IgD-negative memory B cell (primary cell): ENCODE measurements around the gene RBMS3. TPM values are rescaled to one million over a fixed set of nuclear protein-coding genes. Genes with fewer than 3 reads are reported as not detected.

Experiments
- H3K27ac Mint-ChIP-seq, 3 donors: one replicate each; pipeline ENCODE4 v1.8.0; 2020 to 2022; ENCODE audit warnings: mild to moderate bottlenecking in 3 of 3, mixed read lengths in 3 of 3, moderate library complexity in 1 of 3
- H3K27me3 Mint-ChIP-seq: one replicate; pipeline ENCODE4 v1.8.0; 2021; ENCODE audit warnings: mixed read lengths
- H3K36me3 Mint-ChIP-seq: one replicate; pipeline ENCODE4 v1.8.0; 2020; ENCODE audit warnings: mild to moderate bottlenecking, mixed read lengths
- H3K4me1 Mint-ChIP-seq, 3 donors: one replicate each; pipeline ENCODE4 v1.8.0; 2020 to 2022; ENCODE audit warnings: mixed read lengths in 3 of 3, mild to moderate bottlenecking in 1 of 3
- H3K4me3 Mint-ChIP-seq, 4 donors: one replicate each; pipeline ENCODE4 v1.8.0; 2020 to 2022; ENCODE audit warnings: mild to moderate bottlenecking in 4 of 4, mixed read lengths in 4 of 4, moderate library complexity in 3 of 4
- H3K9me3 Mint-ChIP-seq, 3 donors: one replicate each; pipeline ENCODE4 v1.8.0; 2020 to 2021; ENCODE audit warnings: mixed read lengths in 3 of 3, mild to moderate bottlenecking in 1 of 3
- polyA plus RNA-seq: library from polyadenylated mRNA; unstranded; fragments of 300-500 nt; fragmentation: Illumina TruSeq; gene quantifications from one replicate; pipeline ENCODE4 v1.2.3, GENCODE V29; 2021

Gene RBMS3
- polyA plus RNA-seq, 1 donor from 2014 or later = not detected

GRCh38 chr3:29486917-29487316 lies 206.0 kb downstream of the RBMS3 start:
- H3K9me3 Mint-ChIP-seq = peaks cover 2 to 4% (median 4%) of the 10 kb centered on the region in 3 donors
- H3K27me3 Mint-ChIP-seq = no peaks in the 10 kb centered on the region

DNA sequence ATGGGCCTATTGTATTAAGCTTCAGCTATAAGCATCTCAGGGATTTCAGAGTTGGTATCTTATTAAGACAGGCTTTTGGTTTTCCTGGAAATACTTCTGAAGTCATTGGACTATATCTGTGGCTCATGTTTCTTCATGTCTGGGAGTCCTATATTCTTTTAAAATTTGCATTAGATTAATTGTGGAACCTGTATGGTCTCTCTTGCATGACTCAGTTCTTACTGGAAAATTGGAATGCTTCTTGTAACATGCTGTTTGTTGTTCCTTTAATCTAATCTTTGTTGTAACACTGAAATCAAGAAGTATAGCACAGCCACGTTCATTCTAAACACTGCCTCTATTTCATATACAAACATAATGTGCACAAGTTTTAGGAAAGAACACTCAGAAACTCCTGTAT lies 208.1 kb downstream of the RBMS3 start:
- Mint-ChIP-seq H3K4me3 (no peak overlapping the region), H3K36me3 (peaks cover 2% of the 10 kb centered on the region), H3K4me1 (peaks cover 0 to 2% (median 0%) of the 10 kb centered on the region in 3 donors), H3K27ac (no peak overlapping the region), H3K27me3 (no peaks in the 10 kb centered on the region), H3K9me3 (peaks cover 2 to 10% (median 4%) of the 10 kb centered on the region in 3 donors)

More at GRCh38 chr3:29486917-29487316, 206.0 kb downstream of the RBMS3 start:
- Mint-ChIP-seq H3K4me1 (peaks cover 0 to 2% (median 0%) of the 10 kb centered on the region in 3 donors), H3K4me3 (no peak overlapping the region), H3K27ac (no peak overlapping the region), H3K36me3 (peaks cover 2% of the 10 kb centered on the region)

DNA sequence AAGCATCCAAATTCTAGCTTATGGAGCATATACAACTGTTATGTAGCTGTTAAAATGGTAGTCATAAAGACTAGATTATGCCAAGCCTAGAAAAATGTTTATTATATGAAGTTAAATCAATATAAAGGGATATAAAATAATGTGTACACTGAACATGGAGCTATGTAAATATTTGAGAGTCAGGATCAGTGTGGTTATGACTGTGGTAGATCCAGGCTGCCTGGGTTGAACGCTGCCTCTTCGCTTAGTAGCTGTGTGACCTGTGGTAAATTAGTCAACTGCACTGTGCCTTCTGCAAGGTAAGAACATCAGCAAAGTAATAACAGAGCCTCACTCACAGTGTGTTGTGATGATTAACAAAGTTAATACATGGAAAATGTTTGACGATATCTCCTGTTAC lies 212.2 kb downstream of the RBMS3 start:
- H3K36me3 Mint-ChIP-seq = peaks cover 2% of the 10 kb centered on the region
- H3K4me1 Mint-ChIP-seq = peaks cover 0 to 2% (median 0%) of the 10 kb centered on the region in 3 donors
- H3K27ac Mint-ChIP-seq = no peak overlapping the region
- H3K27me3 Mint-ChIP-seq = no peaks in the 10 kb centered on the region
- H3K9me3 Mint-ChIP-seq = peaks cover 4 to 10% (median 5%) of the 10 kb centered on the region in 3 donors
- H3K4me3 Mint-ChIP-seq = no peak overlapping the region

DNA sequence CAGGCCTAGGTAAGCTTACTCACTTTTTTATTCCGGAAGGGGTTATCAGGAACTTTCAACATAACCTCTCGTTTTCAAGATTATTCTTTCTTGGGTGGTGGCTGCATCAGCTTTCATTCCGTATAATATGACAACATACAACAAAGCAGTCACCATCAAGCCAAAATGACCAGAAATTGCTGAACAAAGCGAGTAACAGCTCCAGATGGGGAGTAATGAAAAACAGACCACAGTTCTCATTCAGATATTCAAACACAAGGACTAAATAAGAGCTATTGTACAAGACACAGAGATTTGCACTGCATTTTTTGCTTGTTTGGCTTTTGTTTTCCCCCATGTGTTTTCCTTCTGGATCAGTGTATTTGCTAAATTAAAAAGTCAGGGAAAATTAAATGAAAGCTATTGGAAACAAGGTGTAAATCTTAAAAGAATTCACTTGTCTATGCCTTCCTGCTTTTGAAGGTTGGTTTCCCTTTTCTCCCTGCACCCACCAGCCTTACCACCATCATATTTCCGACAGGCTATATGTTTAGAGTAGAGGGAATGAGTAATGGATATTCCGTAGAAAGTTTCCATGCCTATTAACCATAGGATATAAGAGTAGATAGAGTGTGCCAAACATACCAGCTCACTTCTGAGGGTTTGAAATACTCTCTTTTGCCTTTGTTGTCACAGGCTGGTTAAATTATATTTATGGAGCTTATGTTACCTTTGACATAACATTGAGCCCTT lies 213.6 kb downstream of the RBMS3 start:
- H3K36me3 Mint-ChIP-seq = peaks cover 2% of the 10 kb centered on the region
- H3K4me3 Mint-ChIP-seq = no peak overlapping the region
- H3K27me3 Mint-ChIP-seq = no peaks in the 10 kb centered on the region
- H3K4me1 Mint-ChIP-seq = peaks cover 0 to 2% (median 0%) of the 10 kb centered on the region in 3 donors
- peaks cover 1 to 10% (median 3%) of the 10 kb centered on the region in 3 donors for H3K9me3 Mint-ChIP-seq
- H3K27ac Mint-ChIP-seq = no peak overlapping the region

DNA sequence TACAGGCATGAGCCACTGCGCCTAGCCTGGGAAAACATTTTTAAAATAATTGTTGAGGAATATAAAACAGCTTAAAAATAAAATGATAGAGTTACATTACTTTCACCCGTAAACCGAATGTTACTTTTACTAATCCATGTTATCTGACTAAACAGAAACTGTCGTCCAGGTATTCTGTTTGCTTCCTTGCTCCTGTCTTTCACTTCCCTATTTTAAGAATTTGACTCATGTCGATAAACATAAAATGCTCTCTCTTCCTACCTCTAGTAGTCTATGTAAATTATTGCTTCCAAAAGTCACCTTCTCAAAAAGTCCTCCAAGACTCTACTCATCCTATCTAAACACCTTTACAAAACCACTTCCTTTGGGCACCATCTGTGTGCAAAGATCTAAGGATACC lies 216.4 kb downstream of the RBMS3 start:
- H3K4me3 Mint-ChIP-seq = no peak overlapping the region
- H3K4me1 Mint-ChIP-seq = no peaks in the 10 kb centered on the region
- no peaks in the 10 kb centered on the region for H3K27me3 Mint-ChIP-seq
- H3K9me3 Mint-ChIP-seq = peaks cover 1 to 7% (median 3%) of the 10 kb centered on the region in 3 donors
- no peaks in the 10 kb centered on the region for H3K36me3 Mint-ChIP-seq
- H3K27ac Mint-ChIP-seq = no peak overlapping the region

DNA sequence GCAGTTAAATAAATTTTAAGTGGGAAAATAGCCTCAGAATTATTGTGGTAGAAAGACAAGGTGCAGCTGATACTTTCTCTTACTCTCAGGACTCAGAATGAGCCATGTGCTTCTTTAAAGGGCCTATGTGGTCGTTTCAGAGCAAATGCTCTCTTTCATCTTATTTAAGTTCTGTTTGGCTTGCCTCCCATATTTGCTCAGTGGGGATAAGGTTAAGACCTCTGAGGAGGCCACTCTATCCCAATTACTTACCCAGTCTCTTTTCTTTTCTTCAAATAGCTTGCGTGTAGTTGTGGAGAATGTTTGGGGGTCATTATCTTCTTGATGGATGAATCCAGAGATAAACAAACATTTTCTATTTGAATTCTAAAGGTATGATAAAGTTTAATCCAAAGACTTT lies 221.9 kb downstream of the RBMS3 start:
- no peaks in the 10 kb centered on the region for H3K36me3 Mint-ChIP-seq
- no peaks in the 10 kb centered on the region for H3K4me1 Mint-ChIP-seq
- no peak overlapping the region for H3K27ac Mint-ChIP-seq
- H3K27me3 Mint-ChIP-seq = no peaks in the 10 kb centered on the region
- peaks cover 2 to 10% (median 5%) of the 10 kb centered on the region in 3 donors for H3K9me3 Mint-ChIP-seq
- H3K4me3 Mint-ChIP-seq = no peak overlapping the region

DNA sequence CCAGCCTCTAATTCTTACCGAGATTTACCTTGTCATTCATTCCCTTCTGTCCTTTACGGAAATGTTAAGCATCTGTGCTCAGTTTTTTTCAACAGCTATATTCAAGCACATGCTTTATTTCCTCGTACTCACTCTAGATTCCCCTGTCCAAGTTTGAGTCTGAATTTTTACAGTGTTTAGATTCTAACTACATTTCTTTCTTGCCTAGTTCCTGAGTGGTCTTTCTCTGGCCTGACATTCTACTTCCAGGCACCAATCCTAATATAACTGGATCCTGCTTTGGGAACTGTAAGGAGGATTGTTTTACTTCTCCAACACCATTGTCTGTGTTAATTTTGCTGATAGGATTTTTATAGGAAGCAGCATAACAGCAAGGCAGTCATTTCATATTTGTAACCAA lies 222.4 kb downstream of the RBMS3 start:
- Mint-ChIP-seq H3K4me3 (no peak overlapping the region), H3K27ac (no peak overlapping the region), H3K4me1 (no peaks in the 10 kb centered on the region)

DNA sequence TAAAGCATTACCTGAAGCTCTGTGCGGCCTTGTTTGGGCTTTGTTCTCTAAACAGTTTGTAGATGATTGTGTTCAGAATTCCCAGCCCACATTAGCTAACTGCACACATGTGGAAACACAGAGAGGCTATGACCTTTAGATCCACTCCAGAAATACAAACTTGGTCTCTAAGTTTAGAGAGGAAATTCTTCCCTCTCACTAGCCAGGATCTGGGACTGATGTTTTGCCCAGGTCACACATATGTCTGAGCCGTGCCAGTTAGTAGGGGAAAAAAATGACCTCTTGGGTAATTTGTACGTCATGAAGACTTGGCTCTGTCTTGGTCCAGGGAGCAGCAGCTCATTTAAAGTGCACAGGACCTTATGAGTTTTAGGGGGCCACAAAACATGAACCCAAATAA lies 223.1 kb downstream of the RBMS3 start:
- Mint-ChIP-seq H3K27me3 (no peaks in the 10 kb centered on the region), H3K4me3 (no peak overlapping the region), H3K27ac (no peak overlapping the region), H3K9me3 (peaks cover 2 to 10% (median 5%) of the 10 kb centered on the region in 3 donors), H3K36me3 (no peaks in the 10 kb centered on the region), H3K4me1 (no peaks in the 10 kb centered on the region)

More for the DNA sequence above, 222.4 kb downstream of the RBMS3 start:
- Mint-ChIP-seq H3K9me3 (peaks cover 2 to 10% (median 5%) of the 10 kb centered on the region in 3 donors), H3K36me3 (no peaks in the 10 kb centered on the region), H3K27me3 (no peaks in the 10 kb centered on the region)

DNA sequence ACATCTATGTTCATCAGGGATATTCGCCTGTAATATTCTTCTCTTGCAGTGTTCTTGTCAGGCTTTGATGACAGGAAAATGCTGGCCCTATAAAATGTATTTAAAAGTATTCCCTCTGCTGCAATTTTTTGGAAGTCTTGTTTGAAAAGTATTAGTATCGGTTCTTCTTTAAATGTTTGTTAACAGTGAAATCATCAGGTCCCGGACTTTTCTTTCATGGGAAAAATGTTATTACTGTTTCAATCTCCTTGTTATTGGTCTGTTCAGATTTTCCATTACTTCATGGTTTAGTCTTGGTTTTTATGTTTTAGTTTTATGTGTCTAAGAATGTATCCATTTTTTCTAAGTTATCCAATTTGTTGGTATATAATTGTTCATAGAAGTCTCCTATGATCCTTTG lies 225.6 kb downstream of the RBMS3 start:
- H3K4me3 Mint-ChIP-seq = no peak overlapping the region
- H3K27ac Mint-ChIP-seq = no peak overlapping the region
- H3K4me1 Mint-ChIP-seq = no peaks in the 10 kb centered on the region
- H3K36me3 Mint-ChIP-seq = no peaks in the 10 kb centered on the region
- peaks cover 2 to 10% (median 5%) of the 10 kb centered on the region in 3 donors for H3K9me3 Mint-ChIP-seq
- no peaks in the 10 kb centered on the region for H3K27me3 Mint-ChIP-seq

- Mint-ChIP-seq H3K4me3 (no peak overlapping the region), H3K36me3 (no peaks in the 10 kb centered on the region), H3K27ac (no peak overlapping the region), H3K27me3 (no peaks in the 10 kb centered on the region), H3K9me3 (peaks cover 0 to 2% (median 0%) of the 10 kb centered on the region in 3 donors), H3K4me1 (peaks cover 0 to 3% (median 0%) of the 10 kb centered on the region in 3 donors)
Observed at GRCh38 chr3:29511701-29512100, 230.8 kb downstream of the RBMS3 start.

GRCh38 chr3:29512641-29513040 lies 231.8 kb downstream of the RBMS3 start:
- Mint-ChIP-seq H3K4me3 (no peak overlapping the region), H3K4me1 (peaks cover 0 to 3% (median 0%) of the 10 kb centered on the region in 3 donors), H3K27ac (no peak overlapping the region), H3K36me3 (no peaks in the 10 kb centered on the region), H3K27me3 (no peaks in the 10 kb centered on the region), H3K9me3 (no peaks in the 10 kb centered on the region)

- no peak overlapping the region for H3K27ac Mint-ChIP-seq
- H3K27me3 Mint-ChIP-seq = no peaks in the 10 kb centered on the region
- no peaks in the 10 kb centered on the region for H3K9me3 Mint-ChIP-seq
- peaks cover 0 to 3% (median 0%) of the 10 kb centered on the region in 3 donors for H3K4me1 Mint-ChIP-seq
- no peaks in the 10 kb centered on the region for H3K36me3 Mint-ChIP-seq
- no peak overlapping the region for H3K4me3 Mint-ChIP-seq
Observed at GRCh38 chr3:29513236-29513635, 232.4 kb downstream of the RBMS3 start.

DNA sequence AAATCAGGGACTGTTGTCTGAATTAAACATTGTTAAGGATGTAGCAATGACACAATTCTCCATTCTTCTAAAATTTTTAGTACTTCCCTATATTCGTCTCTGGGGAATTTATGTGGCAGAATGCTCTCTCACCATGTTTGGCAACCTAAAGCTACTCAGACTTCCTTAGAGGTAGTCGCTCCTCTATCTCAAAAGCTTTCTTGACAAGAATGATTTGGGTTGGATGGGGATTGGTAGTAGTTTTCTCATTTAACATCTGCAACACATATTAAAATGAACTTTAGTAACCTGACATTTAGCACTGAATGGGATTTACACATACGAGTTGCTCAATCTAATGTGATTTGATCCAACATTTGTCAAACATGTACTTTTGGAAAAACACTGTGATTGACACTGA lies 233.3 kb downstream of the RBMS3 start:
- no peaks in the 10 kb centered on the region for H3K27me3 Mint-ChIP-seq
- H3K27ac Mint-ChIP-seq = no peak overlapping the region
- H3K4me1 Mint-ChIP-seq = peaks cover 0 to 3% (median 0%) of the 10 kb centered on the region in 3 donors
- no peak overlapping the region for H3K4me3 Mint-ChIP-seq
- H3K9me3 Mint-ChIP-seq = no peaks in the 10 kb centered on the region
- H3K36me3 Mint-ChIP-seq = no peaks in the 10 kb centered on the region

- no peak overlapping the region for H3K4me3 Mint-ChIP-seq
- H3K27me3 Mint-ChIP-seq = no peaks in the 10 kb centered on the region
- peaks cover 0 to 3% (median 0%) of the 10 kb centered on the region in 3 donors for H3K4me1 Mint-ChIP-seq
- no peaks in the 10 kb centered on the region for H3K36me3 Mint-ChIP-seq
- no peaks in the 10 kb centered on the region for H3K9me3 Mint-ChIP-seq
- H3K27ac Mint-ChIP-seq = no peak overlapping the region
Observed at GRCh38 chr3:29514912-29515311, 234.0 kb downstream of the RBMS3 start.

DNA sequence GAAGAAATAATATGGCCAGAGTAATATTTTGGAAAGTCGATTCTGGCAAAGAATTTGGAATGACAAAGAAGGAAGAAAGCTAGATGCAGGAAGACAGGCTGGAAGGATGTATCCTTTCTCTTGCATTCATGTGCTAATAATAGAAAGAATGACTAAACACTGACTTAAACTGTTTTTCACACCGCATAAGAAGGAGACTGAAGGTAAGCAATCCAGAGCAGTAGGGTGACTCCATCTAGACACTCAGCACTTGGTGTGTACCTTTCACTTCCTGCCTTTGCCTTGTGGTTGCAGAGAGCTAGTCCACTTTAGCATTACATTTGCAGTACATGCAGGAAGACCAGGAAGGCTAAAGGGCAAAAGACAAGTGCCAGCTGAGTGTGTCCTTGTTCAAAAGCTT lies 234.6 kb downstream of the RBMS3 start:
- peaks cover 0 to 3% (median 0%) of the 10 kb centered on the region in 3 donors for H3K4me1 Mint-ChIP-seq
- no peaks in the 10 kb centered on the region for H3K9me3 Mint-ChIP-seq
- H3K4me3 Mint-ChIP-seq = no peak overlapping the region
- no peaks in the 10 kb centered on the region for H3K27me3 Mint-ChIP-seq
- no peaks in the 10 kb centered on the region for H3K36me3 Mint-ChIP-seq
- no peak overlapping the region for H3K27ac Mint-ChIP-seq

DNA sequence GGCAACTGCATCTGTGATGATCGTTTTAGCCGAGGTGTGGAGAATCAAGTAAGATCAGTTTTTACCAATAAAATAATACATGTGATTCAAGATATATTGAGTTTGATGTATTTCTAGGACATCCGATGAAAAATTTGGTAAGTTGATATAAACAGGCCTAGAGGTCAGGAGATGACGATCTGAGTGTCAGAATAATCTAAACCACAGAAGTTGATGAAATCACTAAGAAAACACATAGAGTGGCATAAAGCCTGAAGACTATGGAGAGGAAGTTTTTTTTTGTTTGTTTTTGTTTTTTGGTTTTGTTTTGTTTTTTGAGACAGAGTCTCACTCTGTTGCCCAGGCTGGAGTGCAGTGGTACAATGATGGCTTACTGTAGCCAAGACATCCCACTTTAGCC lies 235.3 kb downstream of the RBMS3 start:
- H3K9me3 Mint-ChIP-seq = no peaks in the 10 kb centered on the region

More for the DNA sequence above, 235.3 kb downstream of the RBMS3 start:
- no peaks in the 10 kb centered on the region for H3K36me3 Mint-ChIP-seq
- H3K4me1 Mint-ChIP-seq = peaks cover 0 to 3% (median 0%) of the 10 kb centered on the region in 3 donors
- H3K4me3 Mint-ChIP-seq = no peak overlapping the region
- H3K27ac Mint-ChIP-seq = no peak overlapping the region
- H3K27me3 Mint-ChIP-seq = no peaks in the 10 kb centered on the region
